ENCODE measurements around the gene LARGE1.

Gene LARGE1

DNA sequence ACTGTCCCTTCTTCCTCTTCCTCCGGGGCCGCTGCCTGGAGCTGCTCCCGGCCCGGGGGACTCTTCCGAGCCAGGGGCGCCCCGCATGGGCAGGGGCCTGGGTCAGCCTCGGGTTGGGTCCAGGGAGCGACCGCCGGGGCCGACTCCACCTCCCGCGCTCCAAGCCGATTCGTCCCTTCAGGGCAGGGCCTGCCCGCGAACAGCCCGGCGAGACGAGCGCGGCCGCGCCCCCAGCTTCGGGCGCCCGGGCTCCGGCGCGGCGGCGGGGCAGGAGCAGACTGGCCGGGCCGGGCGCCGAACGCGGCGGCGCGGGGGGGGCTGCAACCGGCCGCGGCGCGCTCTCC, at the start of gene LARGE1:
Gene LARGE1 (minus strand): TSS at position 280 of the 344 bp plus-strand sequence.
- DNase-seq, result no peak

DNA sequence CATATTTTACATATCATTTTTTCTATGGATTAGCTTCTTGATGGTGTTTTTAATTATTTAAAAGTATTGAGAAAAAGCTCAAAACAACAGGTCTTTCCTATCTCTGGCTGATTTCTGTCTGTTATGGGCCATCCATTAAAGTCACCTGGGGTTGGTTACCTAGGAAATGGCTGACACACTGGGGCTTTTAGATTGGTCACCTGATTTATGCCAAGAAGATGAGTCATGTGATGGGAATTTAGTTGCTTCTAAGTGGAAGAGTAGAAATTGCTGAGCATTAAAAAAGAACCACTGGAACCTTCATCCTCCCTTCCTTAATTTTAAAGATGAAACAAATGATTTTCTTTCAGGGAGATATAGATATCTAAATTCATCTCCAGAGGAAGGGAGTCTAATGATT, 48.8 kb upstream of the LARGE1 start:
- DNase-seq, result no peak

DNA sequence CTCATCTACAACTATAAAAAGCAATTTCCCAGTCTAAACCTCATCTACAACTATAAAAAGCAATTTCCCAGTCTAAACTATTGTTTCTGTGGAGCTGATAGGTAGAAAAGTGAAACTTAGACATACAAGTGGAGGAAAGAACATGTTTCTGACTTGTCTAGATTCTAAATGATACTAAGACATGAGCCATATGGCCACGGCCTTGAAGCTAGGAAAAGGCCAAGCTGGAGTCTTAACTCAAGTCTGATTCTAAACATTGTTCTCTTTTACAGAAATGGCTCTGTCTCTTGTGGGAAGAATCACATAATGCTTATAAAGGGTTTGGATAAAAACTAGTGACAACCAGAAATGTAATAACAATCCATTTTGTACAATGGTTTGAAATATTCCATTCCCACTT, 43.8 kb upstream of the LARGE1 start:
- DNase-seq, result no peak

DNA sequence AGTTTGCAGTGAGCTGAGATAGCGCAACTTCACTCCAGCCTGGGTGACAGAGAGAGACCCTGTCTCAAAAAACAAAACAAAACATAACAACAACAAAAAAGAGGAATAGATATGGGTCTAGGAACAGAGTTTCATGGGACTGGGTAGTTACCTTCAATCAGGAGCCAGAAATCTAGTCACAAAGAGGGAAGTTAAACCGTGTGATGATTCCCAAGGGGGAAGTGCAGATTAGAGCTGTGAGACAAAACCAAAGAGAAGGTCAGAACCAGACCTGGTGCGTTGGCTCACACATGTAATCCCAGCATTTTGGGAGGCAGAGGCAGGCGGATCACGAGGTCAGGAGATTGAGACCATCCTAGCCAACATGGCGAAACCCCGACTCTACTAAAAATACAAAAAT, 42.1 kb upstream of the LARGE1 start:
- no peak for DNase-seq

DNA sequence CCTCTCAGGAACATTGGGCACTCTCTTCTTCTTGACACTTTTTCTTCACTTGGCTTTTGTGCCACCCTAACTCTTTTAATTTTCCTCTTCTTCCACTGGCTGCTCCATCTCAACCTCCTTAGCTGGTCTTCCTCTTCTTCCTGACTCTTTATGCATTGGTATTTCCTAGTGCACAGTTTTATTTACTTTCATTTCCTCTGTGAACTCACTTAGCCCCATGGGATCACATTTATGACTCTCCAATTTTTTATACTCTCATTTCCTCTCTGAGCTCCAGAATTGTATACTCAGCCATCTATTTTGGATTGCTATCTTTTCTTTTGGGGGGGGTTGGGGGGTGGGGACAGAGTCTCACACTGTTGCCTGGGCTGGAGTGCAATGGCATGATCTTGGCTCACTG, 38.5 kb upstream of the LARGE1 start:
- DNase-seq, result no peak

DNA sequence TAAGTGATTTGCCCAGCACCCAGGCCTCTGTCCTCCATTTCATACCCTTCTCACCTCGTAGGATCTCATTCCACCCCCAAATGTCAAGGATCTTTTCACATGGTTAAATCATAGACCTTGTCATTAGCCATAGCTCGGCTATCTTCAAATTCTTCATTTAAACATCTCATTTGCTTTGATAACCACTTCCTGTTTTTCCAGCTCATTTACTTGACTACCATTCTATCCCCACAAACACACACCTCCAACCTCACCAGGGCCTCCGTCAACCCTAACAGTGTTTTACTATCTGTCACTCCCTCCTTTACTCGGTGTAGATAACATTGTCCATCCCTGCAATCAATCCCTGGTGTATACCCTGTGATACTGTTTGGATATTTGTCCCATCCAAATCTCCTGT, 36.8 kb upstream of the LARGE1 start:
- DNase-seq, result no peak

DNA sequence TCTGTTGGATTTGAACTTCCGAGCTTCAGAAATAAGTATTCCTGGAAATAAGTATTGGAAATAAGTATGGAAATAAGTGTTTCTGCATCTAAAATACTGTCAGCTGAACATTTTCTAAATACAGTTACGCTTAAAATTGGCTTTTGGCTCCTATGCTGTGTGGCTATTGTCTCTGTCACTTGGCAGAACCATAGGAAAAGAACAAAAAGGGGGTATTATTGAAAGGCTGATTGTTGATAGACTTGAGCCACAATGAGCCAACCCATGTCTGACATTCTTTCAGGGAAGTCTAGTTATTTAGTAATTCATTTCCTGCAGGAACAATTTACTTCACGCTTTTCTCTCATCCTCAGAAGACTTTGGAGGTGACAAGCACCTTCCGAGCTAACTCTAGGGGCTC, 32.5 kb upstream of the LARGE1 start:
- no peak for DNase-seq

DNA sequence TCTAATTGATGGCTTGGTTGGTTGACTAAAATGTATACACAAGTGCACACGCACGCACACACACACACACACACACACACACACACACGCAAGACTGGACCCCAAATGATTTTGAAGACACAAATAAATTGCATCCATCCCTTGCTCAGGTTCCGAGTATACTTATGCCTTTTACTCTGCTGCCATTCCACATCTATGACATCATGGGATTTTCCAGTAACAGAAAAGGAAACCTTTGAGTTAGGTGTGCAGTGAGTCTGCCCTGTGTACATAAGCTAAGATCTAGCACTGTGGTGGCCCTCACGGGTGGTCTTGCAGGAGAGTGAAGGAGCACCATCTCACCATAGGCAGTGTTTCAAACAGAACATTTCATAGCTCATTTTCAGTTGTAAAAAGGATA, 20.5 kb upstream of the LARGE1 start:
- DNase-seq, result no peak

DNA sequence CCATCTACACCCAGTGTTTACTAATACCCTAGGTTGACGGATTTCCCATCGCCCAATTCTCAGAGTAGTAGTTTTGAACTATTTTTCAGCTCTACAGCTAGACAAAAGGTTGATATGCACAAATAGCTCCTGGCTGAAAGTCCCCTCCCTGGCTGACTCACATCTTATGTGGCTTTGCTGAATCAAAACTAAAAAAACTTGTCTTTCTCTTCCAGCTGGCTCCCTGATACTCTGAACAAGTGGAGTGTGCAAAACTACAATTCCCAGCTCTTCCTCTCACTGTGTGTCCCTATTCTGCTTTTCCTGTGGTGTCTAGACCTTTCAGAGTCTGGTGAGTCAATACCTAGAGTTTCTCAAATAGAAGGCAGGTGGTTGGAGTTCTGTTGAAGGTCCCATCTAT, 12.7 kb upstream of the LARGE1 start:
- no peak for DNase-seq

DNA sequence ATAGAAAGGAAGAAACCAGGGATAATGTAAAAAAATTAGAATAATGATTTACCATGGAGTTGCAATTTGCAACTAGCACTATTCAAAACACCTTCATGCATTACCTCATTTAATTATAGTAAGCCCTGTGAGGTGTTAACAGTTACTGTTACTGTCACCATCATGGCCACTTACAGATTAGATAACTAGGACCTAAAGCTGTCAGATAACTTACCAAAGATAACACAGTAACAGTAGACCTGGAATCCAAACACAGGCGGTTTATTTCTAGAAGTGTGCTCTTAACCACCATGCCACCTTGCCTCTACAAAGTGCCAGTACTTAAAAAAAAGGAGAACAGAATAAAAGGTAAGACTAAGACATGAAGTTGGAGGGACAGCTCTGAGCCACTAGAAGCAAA, 11.1 kb upstream of the LARGE1 start:
- no peak for DNase-seq

DNA sequence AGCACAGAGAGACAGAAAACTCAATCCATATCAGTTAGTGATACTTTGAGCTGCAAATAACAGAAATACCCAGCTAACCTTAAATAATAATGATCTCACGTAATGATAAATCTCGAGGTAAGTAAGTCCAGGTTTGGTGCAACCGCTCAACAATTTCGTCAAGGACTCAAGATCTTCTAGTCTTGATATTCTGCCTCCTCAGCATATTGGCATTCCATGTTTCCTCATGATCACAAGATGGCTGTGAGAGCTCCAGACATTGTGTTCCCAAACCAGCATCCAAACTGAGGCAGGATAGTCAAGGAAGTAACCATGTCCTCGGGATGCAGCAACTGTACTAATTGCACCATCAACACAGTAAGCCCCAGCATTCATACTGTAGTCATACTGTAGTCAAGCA, 7.5 kb upstream of the LARGE1 start:
- no peak for DNase-seq

DNA sequence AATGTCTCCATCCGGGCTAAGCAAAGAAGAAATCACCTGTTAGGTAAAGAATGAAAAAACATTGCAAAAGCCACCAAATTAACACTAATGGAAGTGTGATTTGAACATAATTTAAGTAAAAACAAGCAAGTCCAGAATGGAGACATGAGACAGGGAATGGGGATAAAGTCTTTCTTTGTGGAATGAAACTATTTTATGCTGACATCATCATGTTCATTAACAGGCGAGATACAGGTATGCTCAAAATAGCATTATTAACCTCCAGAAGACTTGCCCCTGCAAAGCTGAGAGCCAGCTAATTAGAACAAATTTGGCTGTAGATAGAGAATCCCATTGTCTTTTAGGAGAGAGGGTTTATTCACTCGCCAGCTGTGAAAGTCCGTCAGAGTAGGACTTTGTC, 4.9 kb upstream of the LARGE1 start:
- no peak for DNase-seq

DNA sequence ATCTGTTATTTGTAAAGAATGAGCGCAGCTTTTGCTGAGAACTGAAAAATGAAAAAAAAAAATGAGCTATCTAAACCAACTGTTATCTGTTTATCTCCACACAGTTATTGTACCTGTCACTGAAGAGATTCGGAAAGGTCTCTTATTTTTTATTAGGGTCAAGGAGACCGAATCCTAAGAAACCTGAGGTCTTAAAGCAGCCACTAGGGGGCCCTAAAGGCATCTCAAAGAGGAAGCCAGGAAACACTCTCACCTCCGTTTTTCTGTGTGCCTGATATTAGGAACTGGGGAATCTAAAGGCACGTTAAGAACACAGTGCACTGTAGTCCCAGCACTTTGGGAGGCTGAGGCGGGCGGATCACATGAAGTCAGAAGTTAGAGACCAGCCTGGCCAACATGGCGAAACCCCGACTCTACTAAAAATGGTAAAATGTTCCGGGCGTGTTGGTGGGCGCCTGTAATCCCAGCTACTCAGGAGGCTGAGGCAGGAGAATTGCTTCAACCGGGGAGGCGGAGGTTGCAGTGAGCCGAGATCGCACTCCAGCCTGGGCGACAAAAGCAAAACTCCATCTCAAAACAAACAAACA, 3.5 kb upstream of the LARGE1 start:
- DNase-seq, result peak; percentile 45 to 46

DNA sequence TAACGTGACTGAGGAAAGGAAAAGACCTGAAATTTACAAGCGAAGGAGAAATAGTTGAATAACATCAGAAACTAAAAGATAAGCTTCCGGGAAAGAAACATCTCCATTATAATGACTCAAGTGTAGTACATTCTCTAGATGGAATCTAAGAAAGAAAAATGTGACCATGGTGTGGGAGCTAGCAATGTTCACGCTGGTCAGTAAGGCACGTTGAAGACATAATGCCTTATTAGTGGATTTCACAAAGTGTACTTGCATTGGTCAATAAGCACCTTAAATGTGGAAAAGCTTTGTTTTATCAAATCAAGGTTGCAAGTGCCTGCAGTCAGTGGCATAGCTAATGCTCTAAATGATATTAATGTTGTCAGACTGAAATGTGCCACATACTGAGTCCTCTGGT, 2.8 kb upstream of the LARGE1 start:
- DNase-seq, result no peak

DNA sequence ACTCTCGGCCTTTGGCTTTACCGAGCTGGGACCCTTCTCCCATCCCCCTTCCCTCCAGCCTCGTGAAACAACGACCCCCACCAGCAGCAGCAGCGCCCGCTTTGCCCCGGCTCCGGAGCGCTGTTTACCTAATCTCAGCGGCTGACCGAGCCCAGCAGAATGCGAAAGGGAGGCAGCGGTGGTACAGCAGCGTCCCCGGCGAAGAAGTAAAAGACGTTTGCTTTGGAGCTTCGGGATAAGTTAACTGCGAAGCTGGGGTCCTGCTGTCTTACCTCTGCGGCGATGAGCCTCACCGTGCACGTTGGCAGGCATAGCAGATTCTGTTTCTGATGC, 2.0 kb upstream of the LARGE1 start:
- no peak for DNase-seq

DNA sequence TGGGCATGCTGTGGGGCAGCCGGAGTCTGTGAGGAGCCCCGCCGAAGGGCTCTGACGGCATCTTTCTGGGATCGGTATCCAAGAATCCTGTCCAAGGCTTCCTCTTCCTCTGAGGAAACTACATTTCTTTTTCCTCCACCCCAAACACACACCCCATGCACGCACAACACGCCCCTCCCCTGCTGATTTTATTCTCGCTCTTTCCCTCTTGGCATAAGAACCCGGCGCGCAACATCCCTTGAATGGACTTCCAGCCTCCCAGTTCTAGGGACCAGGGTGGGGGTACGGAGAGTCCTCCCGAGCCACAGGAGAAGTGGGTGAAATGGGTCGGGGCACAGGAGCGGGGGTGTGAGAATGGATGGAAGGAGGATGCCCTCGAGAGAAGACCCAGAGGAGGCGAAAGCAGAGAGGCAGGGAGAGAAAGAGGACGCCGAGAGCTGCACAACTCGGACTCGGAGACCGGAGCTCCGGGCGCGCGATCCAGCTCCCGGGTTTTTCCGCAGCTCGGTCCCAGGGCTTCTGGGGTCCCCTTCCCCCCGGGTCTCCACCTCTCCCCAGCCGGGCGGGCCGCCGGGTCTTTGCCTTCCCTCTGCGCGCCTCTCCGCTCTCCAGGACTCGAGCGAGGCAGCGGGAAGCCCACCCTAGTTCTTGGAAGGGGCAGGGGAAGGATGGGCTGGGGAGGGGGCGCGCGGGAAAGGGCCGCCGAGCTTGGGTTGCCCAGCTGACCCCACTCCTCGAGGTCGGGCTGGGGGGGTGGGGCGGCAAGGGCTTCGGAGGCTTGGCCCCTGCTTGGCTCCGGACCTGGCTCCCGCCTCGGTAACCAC, 1.5 kb upstream of the LARGE1 start:
- DNase-seq, result peak in 1 of 2 donors; percentile 15

DNA sequence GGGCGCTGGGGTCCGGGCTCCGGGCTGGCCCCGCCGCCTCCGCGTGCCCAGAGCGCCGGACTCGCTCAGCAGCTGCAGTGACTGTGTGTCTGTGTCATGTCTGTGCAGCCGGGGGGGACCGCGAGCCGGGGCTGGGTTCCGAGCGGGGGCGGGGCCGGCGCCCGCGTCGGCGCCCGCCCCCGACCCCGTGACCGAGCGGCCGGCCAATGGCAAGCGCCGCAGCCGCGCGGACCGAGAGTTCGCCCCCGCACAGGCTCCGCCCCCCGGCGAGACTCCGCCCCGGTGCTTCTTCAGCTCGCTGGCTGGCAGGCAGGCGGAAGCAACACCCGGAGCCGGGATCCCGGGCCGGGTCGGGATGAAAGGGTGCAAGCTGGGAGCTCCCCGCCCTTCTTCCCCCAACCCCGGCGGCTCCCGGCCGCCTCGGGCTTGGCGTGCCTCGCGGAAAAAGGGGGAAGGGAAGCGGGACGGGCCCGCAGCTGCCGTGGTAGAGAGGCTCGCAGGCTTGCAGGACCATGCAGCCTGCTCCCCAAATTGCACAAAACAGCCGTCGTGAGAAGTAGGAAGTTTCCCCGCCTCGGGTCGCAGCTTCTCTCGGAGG, 750 bp upstream of the LARGE1 start:
- peak; percentile 88 to 92 for DNase-seq

DNA sequence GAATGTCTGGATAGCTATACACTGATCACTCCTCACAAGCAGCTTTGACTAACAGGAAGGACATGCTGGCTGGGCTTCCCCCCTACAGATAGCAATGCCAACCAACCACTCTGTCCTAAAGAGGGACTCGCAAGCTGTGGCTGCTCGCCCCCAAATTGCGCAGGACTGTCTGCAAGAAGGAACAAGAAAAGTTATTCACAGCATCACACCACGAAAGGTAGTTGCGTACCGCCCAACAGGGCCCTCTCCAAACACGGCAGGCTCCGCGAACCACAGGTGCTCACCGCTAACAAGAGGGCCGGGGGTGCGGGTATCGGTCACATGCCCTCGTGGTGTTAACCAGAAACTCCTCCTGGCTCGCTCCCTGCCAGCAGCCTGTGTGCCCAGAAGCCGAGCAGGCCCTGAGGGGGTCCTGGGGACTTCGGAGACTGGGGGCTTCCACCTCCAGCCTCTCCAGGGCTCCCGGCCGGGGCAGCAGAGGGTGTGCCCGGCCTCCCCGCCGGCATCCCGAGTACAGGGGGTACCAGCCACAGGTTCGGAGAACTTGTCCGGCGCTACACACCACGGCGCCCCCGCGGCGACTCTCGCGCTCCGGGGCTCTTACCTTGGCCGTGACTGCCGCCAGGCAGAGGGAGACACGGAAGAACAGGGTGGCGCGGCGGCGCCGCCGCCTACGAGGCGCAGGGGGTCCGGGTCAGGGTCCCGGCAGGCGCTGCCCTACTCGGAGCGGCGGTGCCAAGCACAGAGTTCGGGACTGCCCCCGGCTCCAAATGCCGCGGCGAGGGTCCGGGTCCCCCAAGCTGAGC, 682 bp downstream of the LARGE1 start:
- DNase-seq, result peak in 1 of 2 donors; percentile 19

DNA sequence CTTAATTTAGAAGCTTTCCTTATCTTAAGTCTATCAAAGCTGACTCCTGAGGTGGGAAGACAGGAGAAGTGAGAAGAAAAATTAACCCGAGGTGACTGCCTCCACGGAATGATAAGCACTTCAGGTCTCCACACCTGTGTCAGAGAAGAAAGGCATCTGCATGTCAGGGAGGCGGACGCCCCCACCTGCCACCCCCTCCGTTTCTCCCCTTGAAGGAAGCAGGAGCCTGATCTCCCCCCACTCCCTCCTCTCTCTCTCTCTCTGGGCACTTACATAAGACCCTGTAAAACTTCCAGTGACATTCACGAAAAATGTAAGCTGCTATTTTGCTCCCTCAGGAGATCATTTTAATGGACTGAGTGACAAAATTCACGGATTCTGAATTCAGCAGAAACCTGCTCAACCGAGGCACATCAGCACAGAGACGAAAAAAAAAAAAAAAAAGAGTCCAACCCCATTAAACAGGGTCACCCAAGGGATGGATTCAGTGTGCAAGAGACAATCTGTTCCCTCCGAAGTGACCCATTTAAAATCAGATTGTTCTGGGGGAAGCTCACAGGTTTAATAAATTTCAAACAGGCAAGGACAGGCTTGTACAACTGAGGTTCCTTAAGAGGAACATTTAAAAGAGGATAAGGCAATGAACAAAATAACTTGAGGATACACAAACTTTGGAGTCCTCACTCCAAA, 1.5 kb downstream of the LARGE1 start:
- no peak for DNase-seq

DNA sequence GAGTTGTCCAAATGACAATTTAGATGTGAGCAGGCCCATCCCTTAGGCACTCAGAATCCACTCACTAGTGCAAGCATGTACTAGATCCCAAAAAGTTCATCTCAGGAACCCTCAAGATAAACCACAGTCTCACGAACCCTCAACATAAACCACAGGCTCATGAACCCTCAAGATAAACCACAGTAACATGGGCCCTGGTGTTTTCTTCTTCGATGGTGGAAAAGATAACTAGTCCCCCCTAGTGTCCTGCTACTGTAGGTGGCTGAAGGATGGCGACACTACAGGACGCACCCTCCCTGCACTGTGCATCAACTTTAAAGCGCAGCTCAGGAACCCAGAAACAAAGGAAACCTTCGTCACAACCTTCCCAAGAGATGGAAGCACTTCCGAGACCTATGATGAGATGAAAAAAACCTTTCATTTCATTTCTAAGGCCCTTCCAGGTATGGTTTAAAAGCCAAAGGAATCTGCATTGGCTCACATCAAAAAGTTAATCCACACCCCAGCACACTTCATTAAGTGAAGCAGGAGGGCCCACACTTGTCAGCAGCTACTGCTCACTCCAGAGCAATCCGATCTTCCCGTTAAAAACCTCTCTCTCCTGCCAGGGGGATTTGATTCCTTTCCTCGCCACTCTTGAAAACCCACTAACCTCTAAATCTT, 2.4 kb downstream of the LARGE1 start:
- no peak for DNase-seq

DNA sequence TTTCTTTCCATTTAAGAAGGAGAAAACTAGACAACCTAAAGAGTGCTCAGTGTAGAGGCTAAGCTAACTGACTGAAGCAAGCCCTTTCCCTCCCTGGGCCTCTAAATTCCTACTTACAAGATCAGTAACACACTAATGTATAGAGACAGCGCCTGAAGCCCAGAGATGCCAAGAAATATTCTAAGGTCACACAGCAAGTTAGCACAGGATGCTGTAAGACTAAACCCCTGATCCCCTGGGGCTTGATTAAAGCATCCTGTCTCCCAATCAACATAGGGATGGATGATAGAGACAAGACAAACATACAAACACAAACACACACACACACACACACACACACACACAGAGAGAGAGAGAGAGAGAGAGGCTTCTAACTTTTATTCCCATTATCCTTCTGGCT, 5.6 kb downstream of the LARGE1 start:
- DNase-seq, result no peak

DNA sequence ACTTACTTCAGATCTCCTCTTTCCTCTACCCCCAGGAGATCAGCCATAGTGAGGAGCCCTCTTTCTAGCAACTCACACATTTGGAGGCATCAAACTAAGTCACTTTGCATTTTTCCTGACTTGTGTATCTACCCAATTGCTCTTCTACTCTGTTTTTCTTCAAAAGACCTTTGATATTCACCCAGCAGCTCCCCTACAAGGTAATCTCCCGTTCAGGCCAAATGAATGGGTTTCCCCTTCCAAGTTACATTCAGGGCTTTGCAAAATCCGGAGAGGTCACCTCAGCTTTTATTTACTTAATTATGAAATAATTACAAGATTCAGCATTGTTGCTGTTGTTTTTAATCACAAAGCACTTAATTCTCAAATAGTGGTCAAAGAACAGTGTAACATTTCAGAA, 6.1 kb downstream of the LARGE1 start:
- DNase-seq, result no peak

DNA sequence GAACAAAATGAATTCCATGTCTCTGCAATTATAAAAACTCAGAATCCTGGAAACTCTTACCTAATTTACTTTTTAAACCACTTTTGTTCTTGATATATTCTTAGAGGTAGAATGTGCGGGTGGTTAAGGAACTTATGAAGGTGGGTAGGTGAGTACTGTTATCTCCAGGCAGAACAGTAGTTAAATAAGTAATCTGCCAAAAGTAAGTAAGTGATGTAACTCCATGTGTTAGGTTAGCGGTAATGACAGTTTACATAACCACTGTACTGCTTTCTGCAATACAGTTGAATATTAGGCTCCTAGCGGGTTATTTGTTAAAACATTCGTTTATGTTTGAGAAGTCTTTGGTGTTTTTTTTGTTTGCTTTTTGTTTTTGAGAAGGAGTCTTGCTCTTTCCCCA, 7.1 kb downstream of the LARGE1 start:
- no peak for DNase-seq
